Stimulated activated CD4-positive, alpha-beta T cell treated with anti-CD3 and anti-CD28 coated beads, Interleukin-1b, Interleukin-23, amount 100 ng/mL, for 24 hours (primary cell): ENCODE results near the gene ZNF3.

Source experiments
- DNase-seq, 4 experiments: peaks; one replicate each; pipeline ENCODE4 v3.0.0-alpha.2; 2020; ENCODE audit warnings: low read depth in 4 of 4, low spot score in 1 of 4

The ZNF3 gene

DNA sequence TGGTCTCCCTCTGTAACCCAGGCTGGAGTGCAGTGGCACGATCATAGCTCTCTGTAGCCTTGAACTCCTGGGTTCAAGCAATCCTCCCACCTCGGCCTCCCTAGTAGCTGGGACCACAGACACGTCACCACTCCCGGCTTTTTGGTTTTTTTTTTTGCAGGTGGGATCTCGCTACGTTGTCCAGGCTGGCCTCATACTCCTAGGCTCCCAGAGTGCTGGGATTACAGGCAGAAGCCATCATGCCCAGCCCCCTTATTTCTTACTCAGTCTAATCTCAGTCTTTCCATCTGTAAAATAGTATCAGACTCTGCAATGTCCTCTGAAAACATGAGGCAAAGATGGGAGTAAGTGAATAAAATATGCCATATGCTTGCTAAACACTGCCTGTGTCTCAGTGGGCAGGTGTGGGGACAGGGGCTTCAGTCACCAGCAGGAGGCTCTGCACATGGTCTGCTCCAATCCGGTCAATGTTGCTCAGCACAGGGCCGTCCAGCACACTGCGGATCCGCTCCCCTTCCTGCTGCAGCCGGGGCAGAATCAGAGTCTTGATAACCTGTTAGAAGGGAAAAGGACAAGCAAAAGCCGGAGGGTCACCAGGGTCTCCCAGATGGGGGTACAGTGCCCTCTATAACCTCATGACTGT, 28.1 kb upstream of the ZNF3 start:
- DNase-seq: no peak

DNA sequence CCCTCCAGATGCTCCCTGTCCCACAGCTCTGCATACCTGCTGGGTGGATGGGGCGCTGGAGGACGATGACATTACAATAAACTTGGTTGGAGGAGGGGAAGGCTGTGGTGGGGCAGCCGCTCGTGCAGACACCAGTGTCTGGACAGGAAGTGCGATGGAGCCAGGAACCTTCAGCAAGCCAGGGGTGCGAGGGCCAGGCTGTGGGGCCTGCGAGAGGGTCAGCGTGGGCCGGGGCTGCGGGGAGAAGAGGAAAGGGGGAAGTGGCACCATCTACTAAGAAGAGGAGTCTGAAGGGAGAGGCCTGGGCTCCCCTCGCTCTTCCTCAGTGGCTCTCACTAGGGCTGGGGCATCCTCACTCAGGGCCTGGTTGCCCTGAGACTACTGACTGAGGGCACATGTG, 26.4 kb upstream of the ZNF3 start:
- DNase-seq: no peak

DNA sequence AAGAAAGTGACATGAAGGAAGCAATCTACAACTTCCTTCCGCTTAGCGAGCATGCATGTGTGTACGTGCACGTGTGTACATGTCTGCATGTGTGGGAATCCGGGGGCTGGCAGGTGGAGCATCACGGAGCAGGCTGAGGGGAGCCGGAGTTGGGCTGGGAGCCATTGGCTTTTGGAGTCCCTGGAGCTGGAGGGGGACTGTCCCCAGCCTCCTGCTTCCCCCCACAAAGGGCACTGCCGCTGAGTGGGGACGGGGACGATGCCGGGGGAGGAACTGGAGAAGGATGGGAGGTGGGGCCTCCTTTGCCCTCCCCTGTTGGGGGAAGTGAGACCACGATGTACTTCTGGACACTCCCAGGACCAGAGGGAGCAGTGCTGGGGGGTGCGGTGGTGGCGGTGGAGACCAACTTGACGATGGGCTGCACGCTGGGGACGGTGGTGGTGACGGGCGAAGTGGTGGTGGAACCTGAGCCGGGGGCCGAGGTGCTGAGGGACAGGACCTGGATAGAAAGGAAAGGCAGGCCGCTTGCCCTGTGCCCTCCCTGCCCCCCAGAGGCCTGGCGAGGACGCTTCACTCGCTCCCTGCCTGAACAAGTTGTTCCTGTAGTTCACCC, 25.7 kb upstream of the ZNF3 start:
- no peak for DNase-seq

DNA sequence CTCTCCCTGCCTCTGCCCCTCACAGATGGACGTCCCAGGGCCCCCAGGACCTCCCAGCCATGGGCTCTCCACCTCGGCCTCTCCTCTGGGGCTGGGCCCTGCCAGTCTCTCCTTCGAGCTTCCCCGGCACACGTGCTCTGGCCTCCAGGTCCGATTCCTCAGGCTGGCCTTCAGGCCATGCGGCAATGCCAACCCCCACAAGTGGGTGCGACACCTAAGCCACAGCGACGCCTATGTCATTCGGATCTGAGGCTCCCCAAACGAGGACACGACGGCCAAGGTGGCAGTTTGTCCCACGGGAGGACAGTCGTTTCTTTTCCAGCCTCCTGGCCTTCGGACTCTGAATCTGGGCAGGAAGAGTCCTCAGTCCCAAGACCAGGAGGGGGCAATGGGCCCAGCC, 25.1 kb upstream of the ZNF3 start:
- DNase-seq: no peak

DNA sequence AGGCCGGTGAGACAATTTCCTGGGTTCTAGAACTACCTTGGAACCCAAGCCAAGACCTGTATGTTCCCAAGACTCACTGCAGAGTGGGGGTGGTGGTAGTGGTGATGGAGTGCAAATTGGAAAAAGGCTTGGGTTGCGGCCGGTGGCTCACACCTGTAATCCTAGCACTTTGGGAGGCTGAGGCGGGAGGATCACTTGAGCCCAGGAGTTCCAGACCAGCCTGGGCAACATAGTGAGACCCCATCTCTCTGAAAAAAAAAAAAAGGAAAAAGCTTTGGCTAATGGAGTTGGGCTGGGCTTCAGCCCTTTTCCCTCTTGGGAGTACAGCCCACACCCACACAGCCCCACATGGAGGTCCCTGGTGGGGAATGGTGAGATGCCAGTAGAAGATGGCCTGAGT, 24.0 kb upstream of the ZNF3 start:
- no peak for DNase-seq

DNA sequence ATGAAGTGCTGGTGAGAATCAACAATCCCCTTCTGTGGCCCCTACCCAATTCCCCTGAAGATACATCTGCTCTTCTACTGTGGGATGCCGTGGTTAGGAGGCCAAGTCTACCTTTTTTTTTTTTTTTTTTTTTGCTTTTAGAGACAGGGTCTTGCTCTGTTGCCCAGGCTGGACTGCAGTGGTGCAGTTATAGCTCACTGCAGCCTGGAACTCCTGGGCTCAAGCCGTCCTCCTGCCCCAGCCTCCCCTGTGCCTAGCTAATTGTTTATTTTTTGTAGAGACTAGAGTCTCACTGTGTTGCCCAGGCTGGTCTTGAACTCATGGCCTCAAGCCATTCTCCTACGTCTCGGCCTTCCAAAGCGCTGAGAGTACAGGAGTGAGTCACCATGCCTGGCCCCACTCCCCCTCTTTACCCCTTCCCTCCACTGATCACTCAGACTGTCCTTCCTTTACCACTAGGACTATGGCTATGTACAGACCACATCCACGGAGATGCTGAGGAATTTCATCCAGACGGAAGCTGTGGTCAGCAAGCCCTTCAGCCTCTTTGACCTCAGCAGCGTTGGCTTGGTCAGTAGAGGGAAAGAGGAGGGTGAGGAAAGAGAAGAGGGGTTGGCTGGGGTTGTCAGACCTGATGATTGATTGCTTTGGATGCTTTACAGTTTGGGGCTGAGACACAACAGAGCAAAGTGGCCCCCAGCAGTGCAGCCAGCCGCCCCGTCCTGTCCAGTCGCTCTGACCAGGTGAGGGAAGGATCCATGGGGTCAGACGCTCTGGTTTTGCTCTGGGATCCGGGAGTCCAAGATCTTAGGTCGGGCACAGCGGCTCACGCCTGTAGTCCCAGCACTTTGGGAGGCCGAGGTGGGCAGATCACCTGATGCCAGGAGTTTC, 21.7 kb upstream of the ZNF3 start:
- DNase-seq: no peak

DNA sequence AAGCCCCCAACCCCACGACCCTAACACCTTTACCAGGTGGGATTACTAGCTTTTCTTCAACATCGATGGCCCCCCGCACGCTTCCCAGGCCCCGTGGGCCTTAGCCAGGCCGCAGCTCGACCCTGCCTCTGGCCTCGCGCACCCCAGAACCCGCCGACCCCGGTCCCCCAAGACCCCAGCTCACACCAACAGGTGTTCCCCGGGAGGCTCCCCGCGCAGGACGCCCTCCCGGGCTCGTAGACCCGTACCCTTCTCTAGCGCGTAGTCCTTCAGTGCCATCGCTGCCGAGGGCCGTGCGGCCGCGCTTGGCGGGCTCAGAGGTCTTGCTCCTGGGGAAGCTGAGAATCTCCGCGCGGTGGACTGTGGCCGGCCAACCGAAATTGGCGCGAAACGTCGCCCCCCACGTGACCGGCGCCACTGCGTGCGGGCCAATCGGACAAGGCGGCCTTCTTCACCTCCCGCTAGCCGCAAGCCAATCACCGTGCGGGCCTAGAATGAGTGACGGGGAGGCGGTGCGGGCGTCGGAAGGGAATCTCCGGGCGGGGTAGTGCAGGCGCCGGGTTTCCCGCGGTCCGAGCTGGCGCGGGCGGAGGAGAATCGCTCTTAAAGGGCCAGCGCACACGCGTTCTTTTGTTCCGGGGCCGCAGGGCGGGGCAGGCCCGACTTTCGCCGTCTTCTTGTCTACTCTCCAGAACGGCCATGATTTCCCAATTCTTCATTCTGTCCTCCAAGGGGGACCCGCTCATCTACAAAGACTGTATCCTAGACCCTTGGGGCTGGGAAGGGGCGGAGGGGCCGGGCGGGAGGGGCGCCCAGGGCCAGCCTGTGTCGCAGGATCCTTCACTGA, 19.7 kb upstream of the ZNF3 start, which contains the start of the genes AP4M1 and MCM7:
TSS of gene AP4M1 (plus strand) at position 628 of the 847 bp plus-strand sequence. CDS start at position 700, 72 bp downstream.
TSS of gene MCM7 (minus strand) at position 382 of the 847 bp plus-strand sequence. CDS start at position 279, 103 bp downstream.
- peak; percentile 88 to 98 (median 94) for DNase-seq

DNA sequence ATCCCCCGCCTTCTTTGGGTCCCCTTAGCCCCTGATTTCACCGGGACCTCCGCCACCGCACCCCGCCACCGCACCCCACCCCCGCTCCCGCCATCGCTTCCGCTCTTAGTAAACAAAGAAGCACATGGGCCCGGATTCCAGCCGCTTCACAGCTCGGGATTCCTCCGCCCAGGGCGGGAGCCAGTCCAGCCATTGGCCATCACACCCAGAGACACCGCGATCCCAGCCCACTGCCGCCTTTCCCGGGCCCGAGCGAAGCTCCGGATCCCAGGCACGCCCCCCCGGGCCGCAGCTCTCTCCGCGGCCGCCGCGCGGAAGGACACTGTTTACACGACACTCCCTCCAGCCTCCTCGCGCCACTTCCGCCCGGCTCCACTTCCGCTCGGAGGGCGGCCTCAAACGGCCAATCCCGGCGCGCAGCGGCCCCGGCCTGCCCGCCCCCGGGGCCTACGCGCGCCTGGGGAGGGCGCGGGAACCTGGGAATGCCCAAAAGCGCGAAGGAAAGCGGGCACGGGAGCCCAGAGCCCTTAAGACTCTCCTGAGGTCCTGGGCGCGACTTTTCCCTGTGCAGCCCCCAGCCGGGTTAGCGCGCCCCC, 19.0 kb upstream of the ZNF3 start:
- DNase-seq: peak; percentile 61 to 77 (median 72)

DNA sequence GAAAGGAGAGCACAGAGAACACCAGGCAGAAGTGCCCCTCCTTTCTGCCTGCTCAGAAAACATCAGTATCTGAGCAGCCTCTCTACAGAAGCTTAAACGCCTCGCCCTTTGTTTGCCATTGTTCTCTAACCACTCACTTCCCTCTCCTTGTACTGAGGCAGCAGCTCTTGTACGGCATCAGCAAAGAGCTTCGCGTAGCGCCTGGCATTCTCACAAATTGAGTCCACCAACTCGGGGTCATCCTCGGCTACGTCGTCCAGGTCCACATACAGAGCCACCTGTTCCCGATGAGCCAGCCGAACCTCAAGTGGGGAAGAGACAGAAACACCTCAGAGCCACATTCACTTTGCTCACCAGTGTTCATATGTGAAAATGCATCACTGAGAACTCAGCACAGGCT, 17.9 kb upstream of the ZNF3 start:
- no peak for DNase-seq

DNA sequence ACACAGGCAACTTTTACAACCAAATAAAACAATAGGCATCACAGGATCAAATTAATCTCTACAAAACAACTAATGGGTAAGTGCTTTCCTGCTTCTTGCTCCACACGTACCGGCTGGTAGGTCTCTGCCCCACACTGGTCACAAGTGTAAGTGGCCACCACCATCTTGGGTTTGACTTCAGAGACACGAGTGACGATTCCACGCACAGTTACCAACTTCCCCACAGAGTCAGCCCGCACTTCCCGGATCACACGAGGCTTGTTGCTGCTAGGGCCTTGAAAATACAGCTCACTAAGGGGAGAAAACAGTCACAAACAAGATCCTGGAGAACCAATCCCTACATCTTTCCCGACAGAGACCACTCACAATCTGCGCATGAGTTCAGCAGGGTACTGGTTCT, 17.4 kb upstream of the ZNF3 start:
- DNase-seq: no peak

DNA sequence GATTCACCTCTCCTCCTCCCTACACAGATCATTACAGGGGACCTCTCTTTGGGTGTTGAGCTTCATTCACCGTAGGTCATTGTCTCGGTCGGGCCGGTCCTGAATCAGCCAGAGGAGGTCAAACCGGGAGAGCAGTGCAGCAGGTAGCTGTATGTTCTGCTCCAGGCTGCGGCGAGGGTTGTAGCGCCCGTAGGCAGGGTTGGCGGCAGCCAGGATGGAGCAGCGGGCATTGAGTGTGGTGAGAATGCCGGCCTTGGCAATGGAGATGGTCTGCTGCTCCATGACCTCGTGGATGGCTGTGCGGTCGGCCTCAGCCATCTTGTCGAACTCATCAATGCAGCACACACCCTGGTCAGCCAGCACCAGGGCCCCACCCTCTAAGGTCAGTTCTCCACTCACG, 14.2 kb upstream of the ZNF3 start:
- no peak for DNase-seq

DNA sequence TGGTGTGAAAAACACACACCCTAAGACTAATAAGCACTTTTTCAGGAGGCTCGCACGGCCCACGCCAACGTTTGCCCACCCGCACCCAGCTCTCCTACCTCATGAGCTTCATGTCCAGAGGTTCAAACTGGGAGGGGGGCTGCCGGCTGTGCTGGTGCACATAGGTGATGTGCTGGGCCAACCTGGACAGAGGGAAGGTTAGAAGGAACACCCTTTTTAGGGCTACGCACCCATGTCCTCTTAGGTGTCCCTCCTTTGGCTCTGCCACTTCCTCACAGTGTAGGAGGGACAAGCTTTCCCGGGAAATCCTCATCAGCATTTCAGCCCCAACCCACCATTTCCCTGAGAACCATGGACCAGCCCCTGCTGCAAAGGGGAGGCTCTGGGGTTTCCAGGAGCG, 13.8 kb upstream of the ZNF3 start:
- DNase-seq: no peak

DNA sequence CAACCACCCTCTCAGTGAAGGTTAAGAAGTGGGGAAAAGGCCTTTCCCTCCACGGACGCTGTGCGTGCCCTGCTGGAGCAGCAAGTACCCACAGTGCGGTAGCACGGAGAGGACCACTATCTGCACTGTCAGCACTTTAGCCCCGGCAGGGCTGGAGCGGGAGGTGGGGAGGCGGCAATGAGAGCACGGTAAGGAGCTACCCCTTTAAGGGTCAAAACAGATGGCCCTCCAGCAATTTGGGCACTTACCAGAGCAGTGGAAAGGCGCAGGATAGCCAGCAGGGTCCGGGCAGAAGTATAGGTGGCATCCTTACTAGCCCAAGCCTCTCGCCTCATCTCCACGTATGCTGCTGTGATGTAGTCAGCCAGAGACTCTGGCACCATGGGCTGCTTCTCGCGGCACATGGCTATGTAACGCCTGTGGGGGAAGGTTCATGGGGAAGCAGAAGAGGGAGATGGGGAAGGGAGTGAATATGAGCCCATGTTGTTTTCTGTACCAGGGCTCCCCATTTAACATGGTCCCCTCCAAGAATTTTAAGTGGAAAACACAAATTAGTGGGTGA, 12.5 kb upstream of the ZNF3 start:
- DNase-seq: no peak

DNA sequence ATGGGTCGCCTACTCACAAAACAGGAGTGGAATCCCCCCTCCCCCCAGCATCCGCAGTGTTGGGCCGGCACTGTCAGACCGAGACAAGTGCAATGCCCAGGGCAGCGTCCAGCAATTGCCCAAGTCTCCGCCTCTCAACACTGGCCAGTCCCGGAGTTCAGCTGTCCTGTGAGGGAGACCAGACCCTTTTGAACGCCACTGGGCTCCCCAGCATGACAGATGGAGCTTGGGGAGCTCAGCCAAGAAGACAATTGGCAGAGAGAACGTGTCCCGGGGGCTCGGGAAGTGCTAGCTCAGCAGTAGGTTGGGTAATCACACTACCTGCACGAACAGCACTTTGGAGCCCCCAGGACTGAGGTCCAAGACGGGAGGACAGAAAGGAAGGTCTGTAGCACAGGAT, 12.0 kb upstream of the ZNF3 start:
- no peak for DNase-seq

DNA sequence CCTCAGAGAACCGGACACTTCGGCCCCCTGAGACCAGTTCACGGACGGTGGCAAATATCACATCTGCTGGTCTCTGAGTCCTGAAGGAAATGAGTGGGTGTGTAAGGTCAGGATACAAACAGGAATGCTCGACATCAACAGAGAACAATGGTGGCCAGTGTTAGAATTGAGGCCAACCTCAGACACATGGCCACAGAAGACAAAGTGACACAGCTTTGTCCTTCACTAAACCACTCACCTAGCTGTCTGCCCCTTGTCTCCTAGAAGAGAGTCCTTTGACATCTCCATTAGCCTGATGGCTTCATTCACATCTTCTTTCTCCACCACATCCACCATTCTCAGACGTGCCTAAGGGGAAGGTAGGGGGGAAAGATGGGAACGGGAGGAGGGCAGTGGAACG, 11.5 kb upstream of the ZNF3 start:
- no peak for DNase-seq

DNA sequence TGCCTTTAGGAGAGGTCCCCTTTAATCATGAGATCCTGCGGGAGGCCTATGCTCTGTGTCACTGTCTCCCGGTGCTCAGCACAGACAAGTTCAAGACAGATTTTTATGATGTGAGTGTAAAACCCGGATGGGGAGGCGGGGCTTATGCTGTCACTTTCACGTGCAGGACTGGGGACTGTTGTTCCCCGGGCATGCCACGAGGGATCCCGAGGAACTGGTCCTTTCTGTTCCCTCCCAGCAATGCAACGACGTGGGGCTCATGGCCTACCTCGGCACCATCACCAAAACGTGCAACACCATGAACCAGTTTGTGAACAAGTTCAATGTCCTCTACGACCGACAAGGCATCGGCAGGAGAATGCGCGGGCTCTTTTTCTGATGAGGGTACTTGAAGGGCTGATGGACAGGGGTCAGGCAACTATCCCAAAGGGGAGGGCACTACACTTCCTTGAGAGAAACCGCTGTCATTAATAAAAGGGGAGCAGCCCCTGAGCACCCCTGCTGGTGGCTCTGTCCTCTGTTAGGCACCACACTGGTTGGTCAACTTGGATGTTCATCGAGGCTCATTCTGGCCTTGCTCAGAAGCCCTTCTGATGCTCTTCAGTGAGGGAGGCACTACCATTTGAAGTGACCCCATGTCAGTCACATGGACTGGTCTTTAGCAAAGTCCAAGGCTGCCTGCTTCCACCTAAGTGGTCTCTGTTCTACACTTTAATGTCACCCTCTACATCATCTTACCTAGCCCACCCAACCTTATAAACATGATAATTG, 10.1 kb upstream of the ZNF3 start:
- peak in 1 of 4 experiments; percentile 9 for DNase-seq

DNA sequence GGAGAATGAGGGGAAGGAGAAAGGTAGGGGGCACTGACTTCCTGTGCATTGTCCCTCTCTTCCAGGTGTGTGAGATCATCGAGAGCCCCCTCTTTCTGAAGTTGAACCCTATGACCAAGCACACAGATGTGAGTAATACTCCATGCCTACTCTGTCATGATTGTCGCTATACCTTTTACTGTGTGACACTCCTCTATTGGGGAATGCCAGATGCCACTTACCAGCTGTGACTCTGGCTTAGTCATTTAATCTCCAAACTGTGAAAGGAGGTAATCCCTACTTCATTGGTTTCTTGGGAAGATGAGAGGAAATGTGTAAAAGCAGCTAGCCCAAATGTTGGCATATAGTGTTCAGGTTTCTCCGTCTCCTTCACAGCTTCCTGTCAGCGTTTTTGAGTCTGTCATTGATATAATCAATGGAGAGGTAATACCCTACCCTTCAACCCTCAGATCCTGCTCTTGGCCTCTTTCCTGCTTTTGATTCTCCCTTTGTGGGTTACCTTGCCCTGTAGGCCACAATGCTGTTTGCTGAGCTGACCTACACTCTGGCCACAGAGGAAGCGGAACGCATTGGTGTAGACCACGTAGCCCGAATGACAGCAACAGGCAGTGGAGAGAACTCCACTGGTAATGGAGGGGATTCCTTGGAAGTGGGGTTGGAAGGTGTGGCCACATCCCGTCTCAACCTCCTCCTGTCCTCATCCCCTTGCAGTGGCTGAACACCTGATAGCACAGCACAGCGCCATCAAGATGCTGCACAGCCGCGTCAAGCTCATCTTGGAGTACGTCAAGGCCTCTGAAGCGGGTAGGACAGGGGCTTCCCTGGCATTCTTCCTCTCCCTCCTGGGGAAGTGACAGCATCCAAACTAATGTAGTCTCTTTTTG, 9.2 kb upstream of the ZNF3 start:
- no peak for DNase-seq

DNA sequence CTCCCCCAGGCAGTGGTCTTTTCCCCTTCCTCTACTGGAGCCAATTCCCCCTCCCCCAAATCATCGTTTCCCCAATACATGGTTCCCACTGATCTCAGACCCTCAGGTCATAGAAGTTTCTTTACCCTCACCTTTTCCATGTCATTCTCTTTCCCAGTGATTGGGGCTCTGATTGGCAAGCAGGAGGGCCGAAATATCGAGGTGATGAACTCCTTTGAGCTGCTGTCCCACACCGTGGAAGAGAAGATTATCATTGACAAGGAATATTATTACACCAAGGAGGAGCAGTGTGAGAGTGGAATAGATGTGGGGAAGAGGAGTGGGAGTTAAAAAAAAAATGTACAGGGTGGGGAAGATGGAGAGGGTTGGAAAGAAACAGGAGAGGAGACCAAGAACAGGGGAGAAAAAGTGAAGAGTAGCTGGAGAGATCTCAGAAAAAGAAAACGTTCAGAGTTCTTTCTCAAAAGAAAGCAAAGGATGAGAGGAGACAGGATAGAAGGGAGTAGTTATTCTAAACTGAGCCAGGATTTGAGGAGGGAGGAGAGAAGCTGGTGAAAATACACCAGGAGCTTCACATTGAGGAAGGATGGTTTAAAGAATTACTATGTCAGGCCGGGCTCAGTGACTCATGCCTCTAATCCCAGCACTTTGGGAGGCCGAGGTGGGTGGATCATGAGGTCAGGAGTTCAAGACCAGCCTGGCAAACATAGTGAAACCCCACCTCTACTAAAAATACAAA, 8.1 kb upstream of the ZNF3 start:
- DNase-seq: no peak
